GM19372 (cell line): ENCODE data around the gene ADGRD1.

Experiments
- ATAC-seq: cut with Tn5 transposase; IDR thresholded peaks from one replicate; pipeline ENCODE4 v1.9.1; 2021; ENCODE audit warnings: mild to moderate bottlenecking, low read depth, moderate library complexity; ENCODE audit not compliant: unreplicated experiment

Gene ADGRD1

GRCh38 chr12:130961921-130962451, 8.3 kb downstream of the ADGRD1 start:
- ATAC-seq, result no peak

- ATAC-seq, result no peak
Observed at GRCh38 chr12:130965214-130965613, 11.5 kb downstream of the ADGRD1 start.

- no peak for ATAC-seq
Observed at GRCh38 chr12:130965668-130966067, 12.0 kb downstream of the ADGRD1 start.

DNA sequence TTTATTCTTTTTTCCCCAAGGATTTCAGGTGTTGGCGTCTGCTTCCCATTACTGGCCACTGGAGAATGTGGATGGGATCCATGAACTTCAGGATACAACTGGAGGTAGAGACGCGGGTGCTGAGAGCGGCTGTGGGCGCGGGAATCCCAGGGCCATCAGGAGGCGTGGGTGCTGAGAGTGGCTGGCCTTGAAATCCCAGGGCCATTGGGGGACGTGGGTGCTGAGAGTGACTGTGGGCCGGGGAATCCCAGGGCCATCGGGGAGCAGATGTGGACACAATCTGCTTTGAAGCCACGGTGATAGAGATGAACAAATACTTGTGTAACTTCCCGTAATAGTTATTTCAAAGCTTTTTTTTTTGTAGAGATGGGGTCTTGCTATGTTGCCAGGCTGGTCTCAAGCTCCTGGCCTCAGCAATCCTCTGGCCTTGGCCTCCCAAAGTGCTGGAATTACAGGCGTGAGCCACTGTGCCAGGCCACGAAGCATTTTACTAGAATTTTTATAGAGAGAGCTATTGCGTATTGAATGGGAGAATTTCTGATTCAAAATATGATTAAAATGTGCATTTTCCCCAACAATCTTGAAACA, 12.8 kb downstream of the ADGRD1 start:
- no peak for ATAC-seq

DNA sequence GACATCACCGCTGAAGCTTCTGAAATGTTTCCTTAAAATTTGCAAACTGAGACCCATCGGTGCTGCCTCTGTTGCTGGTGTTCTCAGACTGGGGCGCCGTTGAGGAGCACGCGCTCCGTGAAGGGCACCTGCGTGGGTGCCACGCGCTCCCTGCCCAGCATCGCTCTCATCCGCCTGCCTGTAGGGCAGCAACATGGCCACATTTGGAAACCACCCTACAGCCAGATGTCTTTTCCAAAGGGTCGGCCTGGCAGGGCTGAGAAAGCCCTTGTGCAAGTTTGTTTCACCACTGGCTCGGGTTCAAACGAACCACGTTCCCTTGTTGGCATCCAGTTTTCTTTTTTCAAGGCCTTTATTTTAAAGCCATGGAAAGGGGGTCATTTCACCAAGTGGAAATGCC, 13.9 kb downstream of the ADGRD1 start:
- no peak for ATAC-seq

DNA sequence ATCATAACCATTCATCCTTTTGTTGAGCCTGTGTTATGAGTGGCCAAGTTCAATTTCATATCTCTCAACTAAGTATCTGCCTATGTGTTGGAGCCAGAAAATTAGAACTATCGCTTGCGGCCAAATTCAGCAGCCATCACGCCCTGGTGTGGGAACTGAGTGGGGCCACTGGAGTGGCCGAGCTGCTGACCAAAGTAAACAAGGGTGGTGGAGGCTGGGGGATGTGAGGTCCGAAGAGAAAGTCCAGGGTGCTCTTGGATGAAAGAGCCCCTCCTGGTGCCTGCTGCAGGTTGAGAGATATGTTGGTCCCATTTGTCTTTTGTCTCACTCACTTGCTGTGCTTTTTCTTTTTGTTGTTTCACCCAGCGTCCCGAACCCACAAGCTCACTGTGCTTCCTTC, 14.9 kb downstream of the ADGRD1 start:
- no peak for ATAC-seq

- no peak for ATAC-seq
Observed at GRCh38 chr12:130969223-130969622, 15.5 kb downstream of the ADGRD1 start.

- no peak for ATAC-seq
Observed at GRCh38 chr12:130970165-130970907, 16.6 kb downstream of the ADGRD1 start.

DNA sequence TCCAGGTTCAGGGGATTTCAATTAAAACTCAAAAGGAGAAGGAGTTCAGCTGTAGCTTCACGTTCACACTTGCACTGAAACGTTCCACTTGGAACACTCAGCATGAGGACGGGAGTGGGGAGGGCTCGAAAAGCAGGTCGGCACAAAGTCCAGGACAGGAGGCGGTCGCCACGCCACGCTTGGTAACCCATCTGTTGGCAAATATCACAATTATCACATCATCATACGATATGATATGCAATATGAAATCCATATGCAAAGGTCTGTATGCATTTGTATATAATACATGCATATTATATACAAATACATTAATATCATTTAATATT, 17.2 kb downstream of the ADGRD1 start:
- no peak for ATAC-seq

DNA sequence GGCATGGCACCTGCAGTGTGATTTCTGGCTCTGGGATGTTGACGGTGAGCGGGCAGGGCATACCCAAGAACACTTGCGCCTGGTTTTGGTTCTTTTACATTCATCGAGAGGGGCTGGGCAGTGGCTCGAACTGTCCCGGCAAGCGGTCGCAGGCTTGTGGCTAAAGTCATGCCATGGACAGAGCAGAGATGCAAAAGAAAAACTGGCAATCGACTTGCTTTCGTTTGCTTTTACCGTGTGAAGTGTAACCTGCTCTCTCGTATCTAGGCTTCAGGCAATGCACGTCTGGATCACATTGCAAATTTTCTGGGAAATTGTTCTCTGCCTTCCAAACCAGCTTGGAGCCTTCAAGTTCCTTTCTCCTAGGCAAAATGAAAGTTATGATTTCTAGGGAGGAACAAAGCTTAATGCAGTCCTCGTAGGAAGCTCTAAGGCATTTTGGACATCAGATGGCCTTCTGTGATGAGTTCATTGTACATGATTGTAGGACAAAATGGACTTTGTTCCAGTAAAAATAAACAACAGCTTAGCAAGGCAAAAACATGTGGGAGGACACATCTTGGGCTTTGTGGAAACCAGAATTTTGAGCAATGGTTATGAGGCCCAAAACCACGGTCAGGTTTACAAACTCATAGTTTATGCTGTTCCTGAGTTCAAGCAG, 18.3 kb downstream of the ADGRD1 start:
- no peak for ATAC-seq

DNA sequence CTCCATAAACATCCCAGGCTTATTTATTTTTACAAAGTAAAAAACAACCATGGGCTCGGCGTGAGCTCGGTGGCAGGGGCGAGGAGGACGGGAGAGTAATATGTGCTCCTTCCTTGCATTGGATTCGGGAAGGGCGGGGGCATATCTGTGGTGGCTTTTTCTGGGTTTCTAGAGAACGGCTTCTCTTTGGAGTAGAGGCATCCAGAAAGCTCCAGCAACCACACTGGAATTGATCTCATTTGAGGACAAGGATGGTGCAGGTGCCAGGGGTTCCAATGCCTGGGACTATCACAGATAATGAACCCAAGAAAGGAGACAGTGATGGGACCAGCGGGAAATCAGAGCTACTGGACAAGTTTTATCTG, 18.9 kb downstream of the ADGRD1 start:
- no peak for ATAC-seq

GRCh38 chr12:130973109-130973508, 19.4 kb downstream of the ADGRD1 start:
- ATAC-seq, result no peak

DNA sequence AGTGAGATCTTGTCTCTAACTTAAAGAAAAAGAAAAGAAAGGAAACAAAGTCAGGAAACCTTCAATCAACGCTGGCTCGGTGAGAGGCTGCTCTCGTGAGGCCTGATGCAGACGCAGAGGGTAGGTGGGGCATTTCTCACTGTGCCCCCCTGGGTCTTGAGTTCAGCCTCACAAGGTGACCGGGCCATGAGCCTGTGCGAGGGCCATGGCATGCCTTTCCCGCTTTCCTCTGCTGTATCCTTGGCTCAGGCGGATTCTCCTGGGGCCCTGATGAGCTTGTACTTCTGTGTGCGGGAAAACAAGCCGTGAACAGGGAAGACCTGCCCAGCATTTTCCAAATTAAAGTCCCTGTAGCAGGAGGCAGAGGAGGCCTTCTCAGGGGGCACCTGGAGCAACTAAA, 20.2 kb downstream of the ADGRD1 start:
- no peak for ATAC-seq

DNA sequence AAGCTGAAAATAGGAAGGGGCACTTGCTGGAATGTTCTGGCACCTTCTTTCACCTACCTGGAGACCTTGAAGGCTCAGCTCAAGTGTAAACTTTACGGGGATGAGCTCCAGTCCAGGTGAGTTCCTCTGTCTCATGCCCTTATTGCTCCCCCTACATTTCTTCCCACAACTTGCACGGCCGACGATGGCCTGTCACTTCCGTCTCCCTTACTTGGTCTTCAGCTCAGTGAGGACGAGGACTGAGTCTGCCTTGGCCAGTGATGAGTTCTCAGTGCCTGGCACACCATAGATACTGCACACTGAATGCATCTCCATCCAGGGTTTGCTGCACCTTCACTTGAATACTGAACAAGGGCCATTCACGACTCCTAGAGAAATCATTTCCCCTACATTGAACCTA, 21.4 kb downstream of the ADGRD1 start:
- ATAC-seq, result no peak

GRCh38 chr12:130976171-130976720, 22.5 kb downstream of the ADGRD1 start:
- ATAC-seq, result no peak

DNA sequence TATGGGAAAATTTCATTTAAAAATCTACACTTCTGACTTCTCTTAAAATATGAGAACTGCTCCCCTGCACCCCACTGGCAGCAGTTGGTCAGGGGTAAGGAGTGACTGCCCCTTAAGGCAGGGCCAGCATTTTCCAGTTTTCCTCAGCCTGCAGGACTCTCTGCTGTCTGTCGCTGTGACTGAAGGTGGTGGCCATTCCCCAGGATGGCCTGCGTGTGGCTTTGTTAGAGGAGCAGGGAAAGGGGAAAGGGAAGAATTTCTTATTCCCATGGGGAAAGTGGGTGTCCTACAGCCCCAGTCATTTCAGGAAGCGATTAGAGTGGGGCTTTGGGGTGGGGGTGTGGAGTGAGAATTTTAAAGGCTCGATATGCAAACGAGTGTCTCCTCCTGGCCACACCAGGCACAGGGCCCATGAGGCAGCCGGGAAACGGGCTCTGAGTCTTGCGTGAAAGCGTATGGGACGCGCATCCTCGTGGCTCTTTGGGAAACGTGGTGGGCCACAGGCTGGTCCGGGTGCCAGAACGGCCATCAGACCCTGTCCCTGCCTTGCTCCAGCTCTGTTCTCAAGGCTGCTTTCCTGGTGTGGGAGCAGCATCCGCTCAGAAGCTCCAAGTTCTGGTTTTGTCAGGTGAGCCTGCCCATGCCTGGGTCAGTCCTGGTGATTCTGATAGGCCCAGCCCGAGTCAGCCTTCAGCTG, 23.5 kb downstream of the ADGRD1 start:
- ATAC-seq, result no peak

GRCh38 chr12:130977743-130978095, 24.0 kb downstream of the ADGRD1 start:
- ATAC-seq, result no peak

DNA sequence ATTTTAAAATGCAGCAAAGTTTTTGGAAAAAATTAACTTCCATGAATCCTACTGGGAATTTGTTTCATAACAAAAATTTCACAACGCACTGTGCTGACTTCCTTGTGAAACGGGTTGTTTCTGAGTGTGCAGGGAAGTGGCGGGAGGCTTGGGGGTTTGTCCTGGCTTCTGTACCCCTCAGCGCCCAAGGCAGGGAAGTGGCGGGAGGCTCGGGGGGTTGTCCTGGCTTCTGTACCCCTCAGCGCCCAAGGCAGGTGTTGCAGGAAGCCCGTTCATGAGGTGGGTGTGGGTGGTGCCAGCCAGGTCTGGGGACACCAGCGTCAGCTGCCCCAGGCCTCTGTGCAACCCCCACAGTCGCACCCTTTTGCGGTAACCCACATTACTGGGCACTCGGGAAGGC, 25.1 kb downstream of the ADGRD1 start:
- no peak for ATAC-seq

DNA sequence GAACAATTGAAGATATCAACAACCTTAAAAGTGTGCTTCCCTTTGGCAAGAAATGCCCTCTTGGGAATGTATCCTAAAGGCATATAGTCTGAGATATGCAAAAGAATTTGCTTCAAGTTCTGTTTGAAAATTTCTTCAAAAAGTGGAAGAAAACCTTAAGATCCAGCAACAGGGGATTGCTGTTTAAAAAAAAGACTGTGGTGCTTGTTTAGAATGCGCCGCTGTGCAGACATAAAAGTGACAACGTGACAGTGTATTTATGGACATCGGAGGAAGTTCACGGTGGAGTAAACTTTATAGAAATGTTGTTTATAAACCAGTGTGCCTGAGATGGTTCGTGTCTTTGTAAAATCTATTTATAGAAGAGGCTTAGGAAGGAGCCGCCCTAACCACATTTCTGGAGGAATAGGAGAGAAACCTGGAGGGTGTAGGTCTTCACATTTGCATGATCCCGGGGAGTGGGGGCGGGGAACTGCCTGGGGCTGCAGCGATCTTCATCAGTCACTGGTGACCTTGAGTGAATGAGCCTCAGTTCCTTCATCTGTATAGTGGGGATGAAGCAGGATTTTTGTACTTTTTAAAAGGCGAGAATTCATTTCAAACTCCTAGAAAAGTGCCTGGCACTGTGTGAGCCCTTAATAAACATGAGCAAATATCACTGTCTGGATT, 27.5 kb downstream of the ADGRD1 start:
- no peak for ATAC-seq

DNA sequence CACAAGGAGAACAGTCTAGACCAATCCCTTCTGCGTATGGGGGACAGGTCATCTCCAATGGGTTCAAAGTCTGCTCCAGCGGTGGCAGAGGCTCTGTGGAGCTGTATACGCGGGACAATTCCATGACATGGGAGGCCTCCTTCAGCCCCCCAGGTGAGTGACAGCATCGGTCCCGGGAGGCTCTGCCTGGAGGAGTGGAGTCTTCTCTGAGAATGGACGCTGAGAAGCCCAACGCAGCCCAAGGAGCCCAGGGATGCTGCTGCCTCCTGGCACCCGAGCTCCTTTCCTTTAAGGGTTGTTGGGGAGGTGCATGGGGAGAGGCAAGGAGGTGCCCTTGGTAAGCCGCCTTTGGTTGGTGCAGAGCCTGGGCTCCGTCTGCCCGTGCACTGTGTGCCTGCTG, 28.2 kb downstream of the ADGRD1 start:
- ATAC-seq, result no peak
